WTC11 (cell line): Measurements from ENCODE around the gene LYPD3.

ENCODE experiments used
- ARID4B ChIP-seq: sonication (generic); formaldehyde crosslinking; IDR thresholded peaks from 2 replicates; pipeline ENCODE4 v1.8.0; 2023; ENCODE audit warnings: missing genetic modification reagents, mild to moderate bottlenecking, borderline replicate concordance
- ATF1 ChIP-seq: sonication (generic); formaldehyde crosslinking; IDR thresholded peaks from 2 replicates; pipeline ENCODE4 v1.8.1; 2023; ENCODE audit warnings: mild to moderate bottlenecking, moderate library complexity, missing genetic modification reagents
- CBFB ChIP-seq: sonication (generic); formaldehyde crosslinking; IDR thresholded peaks from 2 replicates; pipeline ENCODE4 v1.8.1; 2022; ENCODE audit warnings: mild to moderate bottlenecking, low read depth, missing genetic modification reagents
- CREM ChIP-seq: sonication (generic); formaldehyde crosslinking; IDR thresholded peaks from 2 replicates; pipeline ENCODE4 v1.8.1; 2022; ENCODE audit warnings: mild to moderate bottlenecking, missing genetic modification reagents, moderate library complexity
- CTCF ChIP-seq: fragments of 200-600 bp; IDR thresholded peaks from 2 replicates; pipeline ENCODE4 v1.8.0; 2022; ENCODE audit warnings: antibody characterized with exemption
- MAX ChIP-seq: sonication (generic); formaldehyde crosslinking; IDR thresholded peaks from 2 replicates; pipeline ENCODE4 v1.8.0; 2022; ENCODE audit warnings: mild to moderate bottlenecking, missing genetic modification reagents
- SP1 ChIP-seq: sonication (generic); formaldehyde crosslinking; conservative IDR thresholded peaks from 2 replicates; pipeline ENCODE4 v1.8.1; 2022; ENCODE audit warnings: missing genetic modification reagents
- ZNF138 ChIP-seq: sonication (generic); formaldehyde crosslinking; conservative IDR thresholded peaks from 2 replicates; pipeline ENCODE4 v1.8.1; 2022; ENCODE audit warnings: mild to moderate bottlenecking, moderate library complexity, missing genetic modification reagents
- ZNF396 ChIP-seq: fragments of 250-450 bp; sonication (Bioruptor Pico); IDR thresholded peaks from 2 replicates; pipeline ENCODE4 v1.8.0; 2021; ENCODE audit warnings: mild to moderate bottlenecking, moderate library complexity, borderline replicate concordance
- ZNF671 ChIP-seq: fragments of 250-450 bp; sonication (Bioruptor Pico); IDR thresholded peaks from 2 replicates; pipeline ENCODE4 v1.8.0; 2021; ENCODE audit warnings: mild to moderate bottlenecking

- TF ChIP-seq ATF1 (CRISPR knock-in tag) (no peak), CTCF (no peak), SP1 (CRISPR knock-in tag) (no peak), ZNF396 (CRISPR knock-in tag) (no peak), ZNF671 (CRISPR knock-in tag) (no peak), CREM (CRISPR knock-in tag) (no peak), MAX (CRISPR knock-in tag) (no peak), ARID4B (no peak), ZNF138 (CRISPR knock-in tag) (no peak), CBFB (CRISPR knock-in tag) (no peak)
These were observed 1.9 kb upstream of the LYPD3 start for GRCh38 chr19:43467276-43467675.
